Stimulated activated memory B cell treated with anti-CD40 and anti-IgM and Interleukin-4, amounts not matched to agents 10 μg/mL and 1 μg/mL and 100 μg/mL, for 72 hours (primary cell): Measurements from ENCODE around the gene LRSAM1.

Source experiments
- ATAC-seq: fragments of 150-1000 bp; cut with Tn5 transposase; 2 replicates; pipeline ENCODE4 v1.10.0; 2021
- H3K27ac Mint-ChIP-seq: one replicate; pipeline ENCODE4 v1.8.0; 2022; ENCODE audit warnings: mild to moderate bottlenecking, mixed read lengths
- H3K27me3 Mint-ChIP-seq: one replicate; pipeline ENCODE4 v1.8.0; 2022; ENCODE audit warnings: mixed read lengths
- H3K36me3 Mint-ChIP-seq: one replicate; pipeline ENCODE4 v1.8.0; 2022; ENCODE audit warnings: mixed read lengths
- H3K4me1 Mint-ChIP-seq: one replicate; pipeline ENCODE4 v1.8.0; 2022; ENCODE audit warnings: mixed read lengths
- H3K4me3 Mint-ChIP-seq: one replicate; pipeline ENCODE4 v1.8.0; 2022; ENCODE audit warnings: mild to moderate bottlenecking, moderate library complexity, mixed read lengths
- H3K9me3 Mint-ChIP-seq: one replicate; pipeline ENCODE4 v1.8.0; 2022; ENCODE audit warnings: mixed read lengths

The LRSAM1 gene

DNA sequence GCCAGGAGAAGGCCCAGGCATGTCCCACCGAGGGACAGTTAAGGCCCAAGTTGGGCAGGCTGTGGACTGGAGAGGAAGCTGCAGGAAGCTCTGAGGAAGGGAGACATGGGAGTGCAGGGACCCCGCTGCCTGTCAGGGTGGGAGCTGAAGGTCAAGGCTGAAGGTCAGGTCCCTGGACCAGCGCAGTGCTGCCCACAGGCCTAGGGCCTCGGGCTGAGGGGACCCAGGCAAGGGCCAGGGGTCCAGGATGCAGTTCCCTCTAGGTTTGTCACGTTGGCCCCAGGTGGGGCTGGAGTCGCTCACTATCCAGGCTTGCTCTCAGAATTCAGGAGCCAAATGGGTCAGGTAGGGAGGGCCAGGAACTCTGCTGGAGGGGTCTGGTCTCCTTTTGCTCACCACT is 84.1 kb downstream of the LRSAM1 start:
- Mint-ChIP-seq H3K27ac (no peak overlapping the region), H3K36me3 (no peaks in the 10 kb centered on the region), H3K4me3 (no peak overlapping the region), H3K27me3 (peaks cover 18% of the 10 kb centered on the region), H3K9me3 (no peaks in the 10 kb centered on the region), H3K4me1 (no peaks in the 10 kb centered on the region)
- no peak for ATAC-seq

DNA sequence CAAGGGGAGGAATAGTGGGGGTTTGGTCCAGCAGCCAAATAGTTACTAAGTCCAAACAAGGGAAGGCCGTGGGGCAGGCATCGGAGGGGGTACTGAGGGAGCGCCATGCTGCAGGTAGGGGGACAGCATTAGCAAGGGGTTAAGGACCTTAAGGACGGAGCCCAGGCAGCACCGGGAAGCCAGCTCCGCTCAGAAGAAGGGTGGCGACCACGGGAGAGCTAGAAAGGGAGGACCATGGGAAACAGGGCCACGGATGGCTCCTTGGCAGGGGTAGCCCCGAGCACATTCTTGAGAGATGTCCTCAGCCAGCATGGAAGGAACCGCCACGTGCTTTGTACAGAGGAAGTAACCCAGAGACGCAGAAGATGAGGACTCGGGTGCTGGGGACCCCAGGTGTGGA is 84.5 kb downstream of the LRSAM1 start:
- Mint-ChIP-seq H3K27me3 (peaks cover 19% of the 10 kb centered on the region), H3K27ac (no peak overlapping the region), H3K9me3 (no peaks in the 10 kb centered on the region), H3K4me1 (no peaks in the 10 kb centered on the region), H3K4me3 (no peak overlapping the region), H3K36me3 (no peaks in the 10 kb centered on the region)
- ATAC-seq, result no peak

DNA sequence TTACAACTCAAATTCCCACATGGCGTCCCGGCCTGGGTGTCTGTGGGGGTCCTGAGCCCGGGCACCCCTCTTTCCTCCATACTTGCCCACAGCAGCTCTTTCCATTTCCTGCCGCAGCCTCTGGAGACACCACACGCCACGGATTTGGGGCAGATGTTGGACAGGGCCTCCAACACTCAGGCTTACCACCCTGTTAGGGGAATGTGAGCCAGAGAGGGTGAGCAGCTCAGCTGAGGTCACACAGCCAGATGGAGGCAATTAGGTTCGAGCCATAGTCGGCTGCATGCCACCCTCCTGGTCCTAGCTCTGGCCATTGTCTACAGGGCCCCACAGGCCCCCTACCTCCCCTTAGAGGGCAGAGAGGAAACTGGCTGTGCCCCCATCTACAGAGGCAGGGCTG is 85.2 kb downstream of the LRSAM1 start:
- H3K27me3 Mint-ChIP-seq, result peaks cover 19% of the 10 kb centered on the region
- H3K27ac Mint-ChIP-seq, result no peak overlapping the region
- H3K9me3 Mint-ChIP-seq, result no peaks in the 10 kb centered on the region
- no peaks in the 10 kb centered on the region for H3K36me3 Mint-ChIP-seq
- H3K4me1 Mint-ChIP-seq, result no peaks in the 10 kb centered on the region
- ATAC-seq, result no peak
- no peak overlapping the region for H3K4me3 Mint-ChIP-seq

DNA sequence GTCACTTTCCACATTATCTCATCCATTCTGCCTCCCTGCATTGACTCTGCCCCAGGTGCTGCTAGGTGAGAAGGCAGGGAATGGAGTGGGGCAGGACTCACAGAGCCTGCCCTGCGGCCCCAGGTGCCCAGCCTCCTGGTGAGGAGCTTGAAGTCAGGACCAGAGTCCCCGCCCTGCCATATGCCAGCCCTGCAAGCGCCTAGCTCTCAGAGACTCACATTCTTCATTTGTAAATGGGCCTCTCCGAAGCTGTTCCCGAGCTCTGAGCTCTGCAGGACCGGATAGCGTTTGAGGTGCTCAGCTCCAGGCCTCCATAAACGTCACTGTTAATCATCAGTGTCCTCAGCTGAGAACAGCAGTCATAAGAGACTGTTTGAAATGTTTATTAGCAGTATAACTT is 85.7 kb downstream of the LRSAM1 start:
- Mint-ChIP-seq H3K36me3 (no peaks in the 10 kb centered on the region), H3K4me1 (no peaks in the 10 kb centered on the region), H3K9me3 (no peaks in the 10 kb centered on the region), H3K4me3 (no peak overlapping the region), H3K27me3 (peaks cover 19% of the 10 kb centered on the region), H3K27ac (no peak overlapping the region)
- no peak for ATAC-seq

DNA sequence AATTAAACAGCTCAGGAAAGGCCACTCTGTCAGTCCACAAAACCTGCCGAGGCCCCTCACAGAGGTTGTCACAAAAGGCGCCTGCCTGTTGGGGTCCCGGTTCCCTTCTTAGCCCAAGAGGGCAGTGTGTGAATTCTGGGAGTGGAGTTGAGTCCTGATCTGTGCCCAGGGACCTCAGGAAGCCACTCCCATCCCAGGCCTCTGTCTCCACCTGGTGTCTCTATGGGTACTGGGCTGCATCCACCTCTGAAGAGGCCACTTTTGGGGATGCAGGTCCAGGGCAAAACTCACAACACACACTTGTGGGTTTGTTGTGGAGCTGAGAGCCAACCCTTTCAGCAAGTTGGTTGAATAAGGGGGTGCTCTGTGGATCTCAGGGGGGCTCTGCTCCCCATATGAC is 86.5 kb downstream of the LRSAM1 start:
- Mint-ChIP-seq H3K9me3 (no peaks in the 10 kb centered on the region), H3K27me3 (peaks cover 19% of the 10 kb centered on the region), H3K4me1 (no peaks in the 10 kb centered on the region), H3K27ac (no peak overlapping the region), H3K36me3 (no peaks in the 10 kb centered on the region), H3K4me3 (no peak overlapping the region)
- ATAC-seq, result no peak

DNA sequence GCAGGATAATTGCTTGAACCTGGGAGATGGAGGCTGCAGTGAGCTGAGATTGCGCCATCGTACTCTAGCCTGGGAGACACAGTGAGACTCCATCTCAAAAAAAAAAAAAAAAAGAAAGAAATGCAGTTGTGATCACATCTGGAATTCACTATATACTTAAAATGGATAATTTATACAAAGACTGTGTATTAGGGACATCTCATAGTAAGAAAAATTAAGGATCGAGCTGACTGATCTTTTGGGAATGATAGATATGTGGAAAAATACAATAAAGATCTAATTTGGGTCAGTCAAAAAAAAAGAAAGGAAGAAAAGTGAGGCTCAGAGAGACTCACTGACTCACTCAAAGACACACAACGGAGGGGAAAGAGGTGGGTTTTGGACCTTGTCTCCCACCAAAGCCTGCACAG is 87.5 kb downstream of the LRSAM1 start:
- no peak overlapping the region for H3K27ac Mint-ChIP-seq
- no peak overlapping the region for H3K4me3 Mint-ChIP-seq
- H3K36me3 Mint-ChIP-seq, result no peaks in the 10 kb centered on the region
- no peak for ATAC-seq
- H3K27me3 Mint-ChIP-seq, result peaks cover 19% of the 10 kb centered on the region
- no peaks in the 10 kb centered on the region for H3K9me3 Mint-ChIP-seq
- no peaks in the 10 kb centered on the region for H3K4me1 Mint-ChIP-seq

DNA sequence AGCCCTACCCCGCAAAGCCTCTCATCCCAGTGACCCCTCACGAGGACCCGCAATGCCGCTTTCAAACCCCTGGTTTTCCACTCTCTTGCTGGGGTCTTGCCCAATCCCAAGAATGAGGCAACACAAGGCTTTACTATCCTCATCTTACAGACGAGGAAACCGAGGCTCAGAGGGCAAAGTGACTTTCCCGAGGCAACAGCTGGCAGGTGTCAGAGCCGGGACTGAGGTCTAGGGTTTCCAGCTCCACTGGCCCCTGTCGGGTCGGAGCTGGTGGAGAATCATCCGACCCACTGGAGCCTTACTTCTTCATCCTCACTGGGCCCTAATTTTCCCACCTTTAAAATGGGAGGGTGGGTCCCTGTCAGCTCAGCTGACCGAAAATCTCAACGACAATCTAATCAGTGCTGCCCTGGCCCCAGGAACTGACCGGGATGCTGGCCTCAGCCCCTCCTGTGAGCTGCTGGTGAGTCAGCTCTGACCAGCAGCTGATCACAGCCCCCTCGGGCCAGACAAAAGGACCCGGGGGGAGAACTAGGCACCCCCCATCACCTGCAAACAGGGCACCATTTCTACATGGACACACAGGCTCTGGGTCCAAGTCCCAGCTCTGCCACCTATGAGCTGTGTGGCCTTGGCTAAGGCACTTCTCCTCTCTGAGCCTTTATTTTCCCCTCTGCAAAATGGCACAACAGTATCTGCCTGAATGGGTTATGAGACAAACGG is 88.1 kb downstream of the LRSAM1 start:
- Mint-ChIP-seq H3K4me1 (no peaks in the 10 kb centered on the region), H3K36me3 (no peaks in the 10 kb centered on the region), H3K9me3 (no peaks in the 10 kb centered on the region), H3K4me3 (no peak overlapping the region), H3K27ac (no peak overlapping the region), H3K27me3 (peaks cover 19% of the 10 kb centered on the region)
- ATAC-seq, result no peak

DNA sequence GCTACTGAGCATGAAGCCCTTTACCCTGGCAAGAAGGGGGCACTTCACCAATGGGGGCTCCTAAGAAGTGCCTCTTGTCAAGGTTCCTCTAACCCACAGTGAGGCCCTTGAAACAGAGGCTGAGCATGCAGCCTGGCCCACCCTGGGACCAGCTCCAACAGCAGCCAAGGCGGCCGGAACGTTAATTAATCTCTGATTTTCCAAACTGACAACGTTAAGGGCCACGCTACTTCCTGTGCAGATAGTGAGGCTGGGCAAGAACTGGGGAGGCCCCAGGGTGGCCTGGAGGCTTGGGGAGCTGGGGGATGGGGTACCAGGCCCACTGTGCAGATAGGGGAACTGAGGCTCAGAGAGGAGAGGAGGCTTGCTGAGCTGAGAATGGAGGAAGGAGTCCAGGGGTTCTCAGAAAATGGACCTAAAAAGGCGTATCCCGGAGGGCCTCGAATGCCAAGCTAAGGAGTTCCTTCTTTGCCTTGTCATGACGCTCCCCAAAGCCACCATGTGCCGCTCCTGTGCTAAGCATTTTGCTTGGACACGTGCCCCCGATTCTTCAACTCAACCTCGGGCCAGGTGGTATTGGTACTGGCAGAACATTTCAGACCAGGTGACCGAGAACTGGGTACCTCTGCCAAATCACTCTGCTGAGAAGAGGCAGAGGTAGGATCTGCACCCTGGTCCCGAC is 88.8 kb downstream of the LRSAM1 start:
- Mint-ChIP-seq H3K27me3 (peaks cover 19% of the 10 kb centered on the region), H3K4me1 (no peaks in the 10 kb centered on the region), H3K9me3 (no peaks in the 10 kb centered on the region), H3K36me3 (no peaks in the 10 kb centered on the region), H3K27ac (no peak overlapping the region), H3K4me3 (no peak overlapping the region)
- ATAC-seq, result no peak

DNA sequence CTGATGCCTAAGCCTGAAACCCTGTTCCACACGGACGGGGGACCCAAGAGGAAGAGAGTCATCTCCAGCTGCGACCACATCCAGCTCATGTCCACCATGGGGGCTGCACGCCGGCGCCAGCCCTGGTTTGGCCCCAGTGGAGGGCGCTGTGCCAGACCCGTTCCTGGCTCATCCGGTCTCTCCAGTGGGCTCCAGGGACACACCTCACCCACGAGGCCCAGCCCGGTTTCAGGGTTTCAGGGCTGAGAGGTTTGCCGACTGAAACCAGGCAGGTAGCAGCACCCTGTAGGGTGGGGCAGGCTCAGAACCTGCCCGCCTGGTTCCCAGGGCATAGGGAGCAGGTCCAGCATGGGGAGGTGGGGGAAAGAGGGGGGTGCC is 89.3 kb downstream of the LRSAM1 start:
- Mint-ChIP-seq H3K27me3 (peaks cover 18% of the 10 kb centered on the region), H3K27ac (no peak overlapping the region), H3K4me3 (no peak overlapping the region), H3K4me1 (no peaks in the 10 kb centered on the region), H3K9me3 (no peaks in the 10 kb centered on the region), H3K36me3 (no peaks in the 10 kb centered on the region)
- no peak for ATAC-seq

DNA sequence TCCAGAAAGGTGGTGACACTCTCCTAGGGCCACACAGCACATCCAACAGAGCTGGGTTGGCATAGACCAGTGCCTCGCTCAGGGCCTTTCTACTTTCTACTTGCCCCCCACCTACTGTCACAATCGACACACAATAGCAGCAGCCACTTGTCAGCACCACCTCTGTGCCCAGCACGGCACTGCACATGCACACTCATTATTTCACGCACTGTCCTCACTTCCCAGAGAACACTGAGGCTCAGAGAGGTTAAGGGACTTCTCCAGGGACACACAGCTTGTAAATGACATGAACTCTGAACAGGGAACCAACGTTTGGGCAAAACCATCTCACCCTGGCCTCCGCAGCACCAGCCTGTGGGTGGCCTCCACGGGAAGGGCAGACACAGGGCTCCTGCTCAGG is 89.9 kb downstream of the LRSAM1 start:
- no peak for ATAC-seq
- Mint-ChIP-seq H3K27me3 (peaks cover 23% of the 10 kb centered on the region), H3K9me3 (no peaks in the 10 kb centered on the region), H3K4me1 (no peaks in the 10 kb centered on the region), H3K4me3 (no peak overlapping the region), H3K36me3 (no peaks in the 10 kb centered on the region), H3K27ac (no peak overlapping the region)

DNA sequence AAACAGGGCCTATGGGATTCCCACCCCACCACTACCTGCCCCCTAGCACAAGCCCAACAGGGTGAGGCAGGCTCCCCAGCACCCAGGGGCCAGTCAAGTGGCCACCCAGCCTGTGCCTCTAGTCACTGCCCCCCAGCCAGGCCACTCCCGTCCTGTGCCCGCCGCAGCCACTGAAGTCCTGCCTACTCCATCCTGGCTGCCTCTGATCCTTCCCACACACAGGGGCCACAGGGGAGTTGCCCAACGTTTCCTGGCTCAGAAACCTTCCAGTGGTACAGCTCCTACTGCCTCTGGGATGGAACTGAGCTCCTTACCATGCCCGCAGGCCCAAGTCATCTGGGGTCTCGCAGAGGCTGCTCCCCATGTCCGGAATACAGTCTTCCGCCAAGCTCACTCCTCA is 90.6 kb downstream of the LRSAM1 start:
- no peak for ATAC-seq
- Mint-ChIP-seq H3K4me3 (no peak overlapping the region), H3K36me3 (no peaks in the 10 kb centered on the region), H3K27me3 (peaks cover 26% of the 10 kb centered on the region), H3K4me1 (no peaks in the 10 kb centered on the region), H3K9me3 (no peaks in the 10 kb centered on the region), H3K27ac (no peak overlapping the region)

DNA sequence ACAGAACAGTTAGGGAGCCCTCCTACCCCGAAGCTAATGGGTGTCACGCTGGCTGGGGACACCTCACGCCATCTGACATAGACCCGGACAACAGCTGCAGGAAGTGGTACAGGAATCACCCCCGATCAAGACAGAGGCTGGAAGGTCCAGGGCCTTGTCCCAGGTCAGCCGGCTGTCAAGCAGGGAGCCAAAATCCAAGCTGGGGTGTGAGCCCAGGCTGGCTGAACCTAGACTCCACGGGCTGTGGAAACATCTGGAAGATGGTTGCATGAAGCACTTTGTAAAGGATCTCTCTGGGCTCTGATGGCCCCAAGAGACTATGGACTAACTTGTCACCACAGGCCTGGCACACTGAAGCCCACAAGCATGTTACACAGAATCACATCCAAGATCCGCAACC is 91.9 kb downstream of the LRSAM1 start:
- no peak for ATAC-seq
- Mint-ChIP-seq H3K4me3 (no peak overlapping the region), H3K27me3 (peaks cover 26% of the 10 kb centered on the region), H3K36me3 (no peaks in the 10 kb centered on the region), H3K4me1 (no peaks in the 10 kb centered on the region), H3K9me3 (no peaks in the 10 kb centered on the region), H3K27ac (no peak overlapping the region)

DNA sequence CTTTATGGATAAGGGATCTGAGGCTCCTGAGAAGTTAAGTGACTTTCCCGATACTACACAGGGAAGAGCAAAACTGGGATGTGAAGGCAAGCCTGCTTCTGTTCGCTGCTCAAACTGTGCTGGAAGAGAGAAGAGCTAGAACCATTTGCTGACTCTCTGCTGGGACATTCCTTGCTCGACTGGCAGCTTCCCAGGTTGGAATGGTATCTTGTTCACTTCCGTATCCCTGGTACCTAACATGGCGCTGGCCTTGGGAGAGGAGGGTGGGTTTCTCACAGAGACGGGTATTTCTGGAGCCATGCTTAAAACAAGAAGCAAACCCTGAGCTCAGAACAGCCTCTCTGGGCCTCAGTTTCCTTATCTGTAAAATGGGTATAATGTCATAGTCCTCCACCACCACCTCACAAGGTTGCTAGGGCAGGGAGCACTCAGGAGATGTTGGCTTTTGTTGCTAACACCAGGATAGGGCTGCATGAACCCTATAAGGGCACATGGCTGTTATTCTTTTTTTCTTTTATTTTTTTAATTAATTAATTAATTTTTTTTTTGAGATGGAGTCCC is 92.7 kb downstream of the LRSAM1 start:
- no peaks in the 10 kb centered on the region for H3K4me1 Mint-ChIP-seq
- no peak for ATAC-seq
- no peaks in the 10 kb centered on the region for H3K9me3 Mint-ChIP-seq
- H3K36me3 Mint-ChIP-seq, result no peaks in the 10 kb centered on the region
- no peak overlapping the region for H3K4me3 Mint-ChIP-seq
- H3K27ac Mint-ChIP-seq, result no peak overlapping the region
- peaks cover 26% of the 10 kb centered on the region for H3K27me3 Mint-ChIP-seq

DNA sequence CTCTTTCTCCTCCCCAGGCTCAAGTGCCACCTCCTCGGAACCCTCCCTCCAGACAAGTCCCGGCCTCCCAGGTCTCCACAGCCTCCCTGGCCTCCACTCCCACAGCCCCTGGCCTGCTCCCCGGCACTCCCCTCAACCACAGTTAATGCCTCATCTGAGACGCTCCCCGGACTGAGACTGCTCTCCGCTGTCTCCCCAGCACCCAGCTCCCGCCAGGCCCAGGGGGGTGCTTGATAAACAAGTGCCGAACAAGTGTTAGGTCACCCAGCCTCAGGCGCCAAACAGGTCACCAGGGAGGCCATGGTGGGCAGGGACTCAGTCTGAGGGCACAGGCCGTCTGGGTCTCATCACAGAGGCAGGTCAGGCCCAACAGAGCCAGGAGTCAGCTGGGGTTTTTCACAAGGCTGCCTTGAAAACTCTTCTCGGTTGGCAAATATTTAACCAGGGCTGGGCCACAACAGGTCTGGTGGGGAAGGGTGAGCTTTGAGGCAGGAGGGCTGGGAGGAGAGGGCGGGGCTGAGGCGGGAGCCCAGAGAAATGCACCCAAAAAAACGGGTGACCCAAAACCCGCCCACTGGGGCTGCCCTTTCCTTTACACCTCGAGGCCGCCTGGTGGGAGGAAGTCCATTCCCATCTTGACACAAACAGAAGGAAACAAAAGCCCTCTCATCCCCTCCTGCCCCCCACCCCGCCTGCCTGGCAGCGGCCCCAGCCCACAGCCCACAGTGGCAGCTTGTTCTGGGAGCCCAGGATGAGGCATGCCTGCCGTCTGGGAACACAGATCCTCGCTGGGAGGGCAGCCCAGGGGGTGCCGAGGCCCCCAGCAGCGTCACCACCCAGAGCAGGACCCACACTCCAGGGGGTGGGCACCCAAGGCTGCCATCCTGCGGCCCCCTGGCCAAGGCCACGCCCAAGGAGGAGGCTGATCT is 94.2 kb downstream of the LRSAM1 start:
- no peak overlapping the region for H3K4me3 Mint-ChIP-seq
- no peaks in the 10 kb centered on the region for H3K9me3 Mint-ChIP-seq
- H3K27ac Mint-ChIP-seq, result no peak overlapping the region
- no peaks in the 10 kb centered on the region for H3K36me3 Mint-ChIP-seq
- H3K4me1 Mint-ChIP-seq, result no peaks in the 10 kb centered on the region
- peaks cover 17% of the 10 kb centered on the region for H3K27me3 Mint-ChIP-seq
- ATAC-seq, result no peak

DNA sequence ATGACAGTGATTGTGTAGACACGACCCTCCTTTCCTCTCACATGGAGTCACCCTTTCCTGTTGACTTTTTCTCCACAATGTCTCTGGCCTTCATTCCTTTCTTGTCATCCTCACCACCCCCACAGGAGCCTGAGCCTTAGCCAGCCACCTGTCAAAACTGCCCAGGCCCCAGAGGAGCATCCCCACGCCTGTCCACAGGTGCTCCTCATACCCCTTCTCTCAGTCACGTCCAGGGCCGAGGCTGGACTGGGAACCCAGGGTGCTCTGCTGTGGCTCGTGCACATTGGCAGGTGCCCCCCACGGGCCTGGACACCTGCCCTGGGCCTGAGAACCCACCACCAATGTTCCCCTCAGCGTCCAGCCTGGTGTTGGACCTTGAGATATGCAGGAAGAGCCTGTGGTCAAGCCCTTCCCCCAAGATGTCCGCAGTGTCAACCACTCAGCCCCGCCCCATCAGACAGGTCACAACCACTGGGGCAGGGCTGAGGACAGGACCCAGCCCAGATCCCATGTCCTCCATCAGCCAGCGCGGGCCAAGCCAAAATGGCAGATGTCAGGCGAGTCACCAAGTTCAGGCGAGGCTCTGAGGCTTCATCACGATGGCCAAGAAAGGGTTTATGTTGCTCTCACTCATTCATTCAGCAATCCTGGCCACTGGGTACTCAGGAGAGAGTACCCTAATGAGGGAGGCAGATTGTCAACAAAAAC is 95.0 kb downstream of the LRSAM1 start:
- Mint-ChIP-seq H3K9me3 (no peaks in the 10 kb centered on the region), H3K27ac (no peak overlapping the region), H3K4me3 (no peak overlapping the region), H3K36me3 (no peaks in the 10 kb centered on the region), H3K4me1 (no peaks in the 10 kb centered on the region), H3K27me3 (peaks cover 16% of the 10 kb centered on the region)
- ATAC-seq, result no peak
